A549 (cell line): ENCODE measurements around the gene NECAB3.

Experiments
- CTCF ChIP-seq: fragments of >200 bp; sonication (Bioruptor Twin); formaldehyde crosslinking; IDR thresholded peaks from 3 replicates; pipeline ENCODE4 v1.5.1; 2016
- EP300 ChIP-seq, 2 experiments: fragments of >200 bp; sonication (Bioruptor Twin); formaldehyde crosslinking; IDR thresholded peaks; 2 replicates in 1 of 2; 3 replicates in 1 of 2; pipeline ENCODE4 v1.6.1; 2016 to 2017
- JUNB ChIP-seq: fragments of >200 bp; sonication (Bioruptor Twin); formaldehyde crosslinking; IDR thresholded peaks from 2 replicates; pipeline ENCODE4 v1.6.1; 2016
- PHF8 ChIP-seq: fragments of 200-600 bp; sonication (generic); IDR thresholded peaks from 2 replicates; pipeline ENCODE4 v1.6.1; 2016; ENCODE audit warnings: low read depth, mild to moderate bottlenecking, antibody characterized with exemption, moderate library complexity, borderline replicate concordance
- SMC3 ChIP-seq: fragments of >200 bp; sonication (Bioruptor Twin); formaldehyde crosslinking; IDR thresholded peaks from 3 replicates; pipeline ENCODE4 v1.6.1; 2018; ENCODE audit warnings: inconsistent platforms

GRCh38 chr20:33653900-33654596 lies 20.2 kb downstream of the NECAB3 start:
- TF ChIP-seq PHF8 (no peak), EP300 (IDR thresholded peaks at IDR 0.05) (no peak), SMC3 (no peak), JUNB (no peak), CTCF (no peak)
